K562 (cell line): Measurements from ENCODE around the gene SCRN2. TPM values are rescaled to one million over a fixed set of nuclear protein-coding genes. Genes with fewer than 3 reads are reported as not detected.
A peak's percentile ranks its signal among the peaks of the same experiment; 100 is the strongest.

Source experiments
- DMBX1 ChIP-seq: fragments of 250-450 bp; sonication (Bioruptor Pico); IDR thresholded peaks from 2 replicates; pipeline ENCODE4 v1.8.0; 2022; ENCODE audit warnings: inconsistent platforms, mild to moderate bottlenecking, moderate library complexity, borderline replicate concordance
- GTF2E2 ChIP-seq: fragments of 200-800 bp; sonication (Bioruptor generic); IDR thresholded peaks from 2 replicates; pipeline ENCODE4 v1.6.1; 2016; ENCODE audit warnings: missing genetic modification characterization, missing compliant biosample characterization
- HES1 ChIP-seq: fragments of 450-650 bp; IDR thresholded peaks from 2 replicates; pipeline ENCODE4 v1.6.1; 2016; ENCODE audit warnings: low read depth, mild to moderate bottlenecking, moderate library complexity
- HMBOX1 ChIP-seq: sonication (generic); IDR thresholded peaks from 2 replicates; pipeline ENCODE4 v1.6.1; 2016
- PKNOX1 ChIP-seq: fragments of 450-650 bp; IDR thresholded peaks from 2 replicates; pipeline ENCODE4 v1.6.1; 2016
- POLR3A ChIP-seq: IDR thresholded peaks from 2 replicates; pipeline ENCODE4 v1.6.1; 2011; ENCODE audit warnings: borderline replicate concordance, mild to moderate bottlenecking, moderate library complexity; ENCODE audit not compliant: insufficient read length, insufficient read depth; ENCODE audit errors: extremely low read depth
- RFX7 ChIP-seq: fragments of 250-450 bp; sonication (Bioruptor Pico); IDR thresholded peaks from 2 replicates; pipeline ENCODE4 v1.5.1; 2021; ENCODE audit warnings: mild to moderate bottlenecking
- SMAD4 ChIP-seq: fragments of 250-450 bp; sonication (Bioruptor Pico); conservative IDR thresholded peaks from 2 replicates; pipeline ENCODE4 v1.8.0; 2021; ENCODE audit warnings: inconsistent platforms, mild to moderate bottlenecking, moderate library complexity
- TARDBP ChIP-seq: fragments of 450-650 bp; IDR thresholded peaks from 2 replicates; pipeline ENCODE4 v1.6.1; 2016
- TCF3 ChIP-seq: sonication (generic); formaldehyde crosslinking; IDR thresholded peaks from 2 replicates; pipeline ENCODE4 v1.4.0; 2020; ENCODE audit warnings: mild to moderate bottlenecking, missing genetic modification reagents
- ZBTB43 ChIP-seq: sonication (generic); formaldehyde crosslinking; IDR thresholded peaks from 2 replicates; pipeline ENCODE4 v1.8.0; 2023; ENCODE audit warnings: mild to moderate bottlenecking, missing genetic modification reagents
- ZNF165 ChIP-seq: fragments of 250-450 bp; sonication (Bioruptor Pico); IDR thresholded peaks from 2 replicates; pipeline ENCODE4 v1.4.0; 2020; ENCODE audit warnings: borderline replicate concordance
- ZNF407 ChIP-seq: fragments of 450-650 bp; IDR thresholded peaks from 2 replicates; pipeline ENCODE4 v1.6.1; 2016; ENCODE audit warnings: low read depth
- ZNF512 ChIP-seq: IDR thresholded peaks from 2 replicates; pipeline ENCODE4 v1.6.1; 2016; ENCODE audit warnings: missing genetic modification characterization, missing compliant biosample characterization
- ZNF77 ChIP-seq: fragments of 250-450 bp; sonication (Bioruptor Pico); IDR thresholded peaks from 2 replicates; pipeline ENCODE4 v1.5.0; 2020
- polyA plus RNA-seq, 8 experiments: library from polyadenylated mRNA; depleted of rRNA in 4 of 8; stranded (reverse) in 5 of 8; unstranded in 3 of 8; fragments of >200 nt; fragmentation: Nextera tagmentation in 2 of 8; fragmentation: Illumina TruSeq in 1 of 8; extraction: Ambion mirVana in 2 of 8; extraction: Trizol in 1 of 8; gene quantifications; 2 replicates each; pipeline versions ENCODE4 v1.2.1 to v1.2.3, GENCODE V29; 2011 to 2014; ENCODE audit warnings: inconsistent platforms in 1 of 8, missing spikeins in 1 of 8
- total RNA-seq, 7 experiments: library from RNA; depleted of rRNA in 6 of 7; stranded (reverse); fragments of >200 nt in 6 of 7; fragmentation: Illumina TruSeq in 2 of 7; extraction: Trizol in 2 of 7; gene quantifications; 2 replicates each; pipeline versions ENCODE4 v1.2.1 to v1.2.3, GENCODE V29; 2011 to 2021; ENCODE audit warnings: low replicate concordance in 1 of 7

The SCRN2 gene
- total and polyA plus RNA-seq, 9 of the 15 experiments (the other 6 are each of a cell fraction or from before 2014, with no cell fraction given), result 0.25 to 32.9 (median 13.6) TPM

DNA sequence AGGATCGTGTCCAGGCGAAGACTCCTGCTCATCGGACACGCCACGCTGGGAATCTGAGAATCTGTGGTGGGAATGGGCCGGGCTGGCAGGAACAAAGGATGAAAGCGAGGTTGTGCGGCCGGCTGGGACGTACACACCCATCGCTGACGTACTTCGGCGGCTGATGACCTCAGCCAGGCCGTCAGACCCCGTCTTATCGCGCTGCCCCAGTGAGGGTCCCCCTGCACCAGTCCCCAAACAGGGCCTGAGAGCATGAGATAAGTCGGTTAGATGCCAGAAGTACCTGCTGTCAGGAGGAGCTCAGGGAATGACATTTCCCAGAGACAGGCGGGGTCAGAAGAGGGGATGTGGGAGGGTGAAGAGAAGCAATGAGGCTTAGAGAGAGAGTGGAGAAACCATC, 25.9 kb upstream of the SCRN2 start (continued):
- no peak for TF ChIP-seq ZNF407
- TF ChIP-seq DMBX1 (CRISPR knock-in tag), result peak; percentile 94
- no peak for TF ChIP-seq ZNF165 (CRISPR knock-in tag)
- TF ChIP-seq RFX7 (CRISPR knock-in tag), result no peak
- TF ChIP-seq POLR3A, result no peak
- peak; percentile 100 for TF ChIP-seq TCF3
- 0 out of 2 replicates have a peak, but pooled peaks have one; percentile 34 for TF ChIP-seq GTF2E2 (tag)
- peak; percentile 96 for TF ChIP-seq PKNOX1
- TF ChIP-seq SMAD4 (CRISPR knock-in tag), result peak; percentile 99
- TF ChIP-seq HES1, result peak; percentile 86
- no peak for TF ChIP-seq ZNF512
- peak; percentile 23; the same call in 1 of the 2 replicates for TF ChIP-seq HMBOX1
- no peak for TF ChIP-seq ZNF77 (CRISPR knock-in tag)
- no peak for TF ChIP-seq ZBTB43
- peak; percentile 99 for TF ChIP-seq TARDBP
